Testis (tissue), 2 donors: ENCODE data around the gene DDAH1.

Source experiments
- POLR2A ChIP-seq: fragments of 450-650 bp; IDR thresholded peaks from one replicate; pipeline ENCODE4 v1.6.1; 2017; ENCODE audit warnings: antibody characterized with exemption, mild to moderate bottlenecking, moderate library complexity
- TF ChIP-seq, protein P1 (sequence below), 3 experiments: fragments of 450-650 bp in 2 of 3; fragments of 200-600 bp in 1 of 3; sonication (generic) in 1 of 3; IDR thresholded peaks; one replicate each; pipeline ENCODE4 v1.5.1; 2016 to 2019; ENCODE audit warnings: antibody characterized with exemption in 3 of 3, mild to moderate bottlenecking in 2 of 3, moderate library complexity in 1 of 3

DNA sequence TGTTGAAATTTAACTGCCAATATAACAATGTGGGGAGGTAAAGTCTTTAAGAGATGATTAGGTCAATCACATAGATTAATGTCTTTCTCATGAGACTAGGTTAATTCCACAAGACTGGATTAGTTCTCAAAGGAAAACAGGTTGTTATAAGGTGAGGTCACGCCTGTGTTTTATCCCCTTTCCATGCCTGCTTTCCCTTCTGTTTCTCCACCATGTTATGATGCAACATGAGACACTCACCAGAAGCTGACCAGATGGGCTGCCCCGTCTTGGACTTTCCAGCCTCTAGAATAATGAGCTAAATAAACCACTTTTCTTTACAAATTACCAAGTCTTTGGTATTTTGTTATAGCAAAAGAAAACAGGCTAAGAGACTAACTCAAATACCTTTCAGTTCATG lies 70.8 kb downstream of the DDAH1 start:
- TF ChIP-seq, protein P1, sequence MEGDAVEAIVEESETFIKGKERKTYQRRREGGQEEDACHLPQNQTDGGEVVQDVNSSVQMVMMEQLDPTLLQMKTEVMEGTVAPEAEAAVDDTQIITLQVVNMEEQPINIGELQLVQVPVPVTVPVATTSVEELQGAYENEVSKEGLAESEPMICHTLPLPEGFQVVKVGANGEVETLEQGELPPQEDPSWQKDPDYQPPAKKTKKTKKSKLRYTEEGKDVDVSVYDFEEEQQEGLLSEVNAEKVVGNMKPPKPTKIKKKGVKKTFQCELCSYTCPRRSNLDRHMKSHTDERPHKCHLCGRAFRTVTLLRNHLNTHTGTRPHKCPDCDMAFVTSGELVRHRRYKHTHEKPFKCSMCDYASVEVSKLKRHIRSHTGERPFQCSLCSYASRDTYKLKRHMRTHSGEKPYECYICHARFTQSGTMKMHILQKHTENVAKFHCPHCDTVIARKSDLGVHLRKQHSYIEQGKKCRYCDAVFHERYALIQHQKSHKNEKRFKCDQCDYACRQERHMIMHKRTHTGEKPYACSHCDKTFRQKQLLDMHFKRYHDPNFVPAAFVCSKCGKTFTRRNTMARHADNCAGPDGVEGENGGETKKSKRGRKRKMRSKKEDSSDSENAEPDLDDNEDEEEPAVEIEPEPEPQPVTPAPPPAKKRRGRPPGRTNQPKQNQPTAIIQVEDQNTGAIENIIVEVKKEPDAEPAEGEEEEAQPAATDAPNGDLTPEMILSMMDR (IDR thresholded peaks at IDR 0.05): no peak
- no peak for TF ChIP-seq POLR2A
